IMR-90 (cell line): ENCODE data around the gene NTN4. TPM values are rescaled to one million over a fixed set of nuclear protein-coding genes. Genes with fewer than 3 reads are reported as not detected.

Experiments used
- ATAC-seq: fragments of 200-7000 bp; cut with Tn5 transposase; 2 replicates; pipeline ENCODE4 v1.9.1; 2020; ENCODE audit warnings: low read depth, mild to moderate bottlenecking, moderate library complexity
- BruUV-seq: library from RNA; stranded (reverse); fragments of 400-500 nt; replicated peaks from 2 replicates; lab custom pipeline; 2021; lab: Mats Ljungman, UMichigan
- CTCF ChIA-PET: fragments of 300-600 bp; formaldehyde crosslinking; extraction: SDS; loops from one replicate; lab custom pipeline; 2021; ENCODE audit warnings: antibody characterized with exemption; lab: Yijun Ruan, JAX
- POLR2A ChIA-PET: fragments of 300-600 bp; sonication (Branson Sonifier 250); formaldehyde crosslinking; loops from one replicate; lab custom pipeline; 2022; ENCODE audit warnings: antibody characterized with exemption; ENCODE audit not compliant: unreplicated experiment; lab: Charles Lee
- DNase-seq: peaks from one replicate; pipeline ENCODE4 v3.0.0; 2013
- H2AFZ ChIP-seq: replicated peaks from 2 replicates; pipeline ENCODE3; 2013; ENCODE audit warnings: low read length, mild to moderate bottlenecking; ENCODE audit not compliant: poor library complexity
- H2AK5ac ChIP-seq: 2 replicates; pipeline ENCODE4 v1.6.1; 2013; ENCODE audit warnings: low read depth, low read length, inconsistent platforms
- H2AK9ac ChIP-seq: replicated peaks from 2 replicates; pipeline ENCODE3; 2013; ENCODE audit warnings: mild to moderate bottlenecking, low read depth, low read length, moderate library complexity; ENCODE audit not compliant: poor library complexity
- H2BK120ac ChIP-seq: 2 replicates; pipeline ENCODE4 v1.6.1; 2013; ENCODE audit warnings: low read depth, low read length, inconsistent platforms
- H2BK15ac ChIP-seq: 3 replicates; pipeline ENCODE4 v1.6.1; 2013; ENCODE audit warnings: low read depth, low read length, inconsistent platforms
- H2BK20ac ChIP-seq: 2 replicates; pipeline ENCODE4 v1.6.1; 2013; ENCODE audit warnings: low read depth, mild to moderate bottlenecking, inconsistent platforms, low read length, moderate library complexity
- H2BK5ac ChIP-seq: 2 replicates; pipeline ENCODE4 v1.6.1; 2013; ENCODE audit warnings: mild to moderate bottlenecking, low read depth, low read length, inconsistent platforms; ENCODE audit not compliant: poor library complexity, severe bottlenecking
- H3K14ac ChIP-seq: replicated peaks from 2 replicates; pipeline ENCODE4 v1.6.1; 2013; ENCODE audit warnings: low read depth, low read length, inconsistent platforms
- H3K18ac ChIP-seq: 2 replicates; pipeline ENCODE4 v1.6.1; 2013; ENCODE audit warnings: low read depth, low read length, control low read depth
- H3K23ac ChIP-seq: 2 replicates; pipeline ENCODE4 v1.6.1; 2013; ENCODE audit warnings: low read depth, low read length, inconsistent platforms
- H3K27ac ChIP-seq: 2 replicates; pipeline ENCODE4 v1.5.1; 2013; ENCODE audit warnings: mild to moderate bottlenecking, control low read depth, low read length; ENCODE audit not compliant: insufficient read depth
- H3K27me3 ChIP-seq: 2 replicates; pipeline ENCODE4 v1.6.1; 2013; ENCODE audit warnings: low read length; ENCODE audit not compliant: control insufficient read depth, insufficient read depth
- H3K36me3 ChIP-seq: 2 replicates; pipeline ENCODE4 v1.6.1; 2013; ENCODE audit warnings: low read length, mixed read lengths; ENCODE audit not compliant: control insufficient read depth, insufficient read depth
- H3K4ac ChIP-seq: 2 replicates; pipeline ENCODE4 v1.6.1; 2013; ENCODE audit warnings: low read depth, low read length, inconsistent platforms
- H3K4me1 ChIP-seq: 2 replicates; pipeline ENCODE4 v1.6.1; 2013; ENCODE audit warnings: low read length, mixed read lengths; ENCODE audit not compliant: control insufficient read depth, insufficient read depth
- H3K4me2 ChIP-seq: 2 replicates; pipeline ENCODE4 v1.6.1; 2013; ENCODE audit warnings: low read depth, mild to moderate bottlenecking, control low read depth, low read length, moderate library complexity
- H3K4me3 ChIP-seq: 2 replicates; pipeline ENCODE4 v1.5.1; 2013; ENCODE audit warnings: low read depth, mild to moderate bottlenecking, control low read depth, low read length, moderate library complexity; ENCODE audit not compliant: insufficient read depth
- H3K56ac ChIP-seq: 2 replicates; pipeline ENCODE4 v1.6.1; 2013; ENCODE audit warnings: low read length, inconsistent platforms; ENCODE audit not compliant: insufficient read depth; ENCODE audit errors: extremely low read depth
- H3K79me1 ChIP-seq, 2 experiments: 2 replicates each; pipeline ENCODE4 v1.6.1; 2013; ENCODE audit warnings: low read length in 2 of 2, inconsistent platforms in 1 of 2, low read depth in 1 of 2
- H3K9ac ChIP-seq: 2 replicates; pipeline ENCODE4 v1.6.1; 2013; ENCODE audit warnings: low read depth, low read length, control low read depth
- H3K9me1 ChIP-seq: 2 replicates; pipeline ENCODE4 v1.6.1; 2013; ENCODE audit warnings: low read length, inconsistent platforms; ENCODE audit not compliant: insufficient read depth
- H3K9me3 ChIP-seq: 2 replicates; pipeline ENCODE4 v1.6.1; 2013; ENCODE audit warnings: low read length; ENCODE audit not compliant: control insufficient read depth, insufficient read depth
- H4K20me1 ChIP-seq: 2 replicates; pipeline ENCODE4 v1.6.1; 2013; ENCODE audit warnings: low read length, inconsistent platforms; ENCODE audit not compliant: insufficient read depth
- H4K5ac ChIP-seq: 2 replicates; pipeline ENCODE4 v1.6.1; 2013; ENCODE audit warnings: mild to moderate bottlenecking, low read depth, low read length, control low read depth
- H4K8ac ChIP-seq, 2 experiments: 2 replicates each; pipeline ENCODE4 v1.6.1; 2013; ENCODE audit warnings: low read depth in 2 of 2, low read length in 2 of 2, control low read depth in 1 of 2, inconsistent platforms in 1 of 2
- H4K91ac ChIP-seq: 2 replicates; pipeline ENCODE4 v1.6.1; 2013; ENCODE audit warnings: low read depth, low read length, inconsistent platforms; ENCODE audit not compliant: insufficient read depth
- CEBPB ChIP-seq: IDR thresholded peaks from 2 replicates; pipeline ENCODE4 v1.6.1; 2012; ENCODE audit warnings: low read depth, low read length, improper control_type of control experiment
- CHD1 ChIP-seq: IDR thresholded peaks from 2 replicates; pipeline ENCODE4 v1.6.1; 2012; ENCODE audit warnings: low read depth, low read length, improper control_type of control experiment
- FOS ChIP-seq: fragments of 150-350 bp; IDR thresholded peaks from 2 replicates; pipeline ENCODE4 v1.6.1; 2016; ENCODE audit warnings: low read depth, low read length
- MAFK ChIP-seq: IDR thresholded peaks from 2 replicates; pipeline ENCODE4 v1.6.1; 2012; ENCODE audit warnings: low read depth, low read length, improper control_type of control experiment
- MAZ ChIP-seq: IDR thresholded peaks from 2 replicates; pipeline ENCODE4 v1.6.1; 2012; ENCODE audit warnings: low read depth, mild to moderate bottlenecking, low read length, improper control_type of control experiment, moderate library complexity, borderline replicate concordance
- MXI1 ChIP-seq: IDR thresholded peaks from 2 replicates; pipeline ENCODE4 v1.6.1; 2012; ENCODE audit warnings: low read depth, mild to moderate bottlenecking, low read length, moderate library complexity, borderline replicate concordance
- NFE2L2 ChIP-seq: fragments of 150-350 bp; IDR thresholded peaks from 2 replicates; pipeline ENCODE4 v1.6.1; 2016; ENCODE audit warnings: low read depth, mild to moderate bottlenecking, low read length
- POLR2A ChIP-seq: IDR thresholded peaks from 2 replicates; pipeline ENCODE4 v1.6.1; 2012; ENCODE audit warnings: mild to moderate bottlenecking, low read depth, low read length
- RCOR1 ChIP-seq: IDR thresholded peaks from 2 replicates; pipeline ENCODE4 v1.6.1; 2012; ENCODE audit warnings: mild to moderate bottlenecking, low read length, improper control_type of control experiment; ENCODE audit not compliant: insufficient replicate concordance
- RFX5 ChIP-seq: IDR thresholded peaks from 2 replicates; pipeline ENCODE4 v1.8.0; 2012; ENCODE audit warnings: low read depth, mild to moderate bottlenecking, low read length, moderate library complexity
- SMC3 ChIP-seq: fragments of 150-350 bp; IDR thresholded peaks from 2 replicates; pipeline ENCODE4 v1.6.1; 2016; ENCODE audit warnings: low read depth, mild to moderate bottlenecking, antibody characterized with exemption, low read length, moderate library complexity
- WGBS, 2 experiments: methylation state at CpG; one replicate each; pipeline versions ENCODE4 v1.1.5 to v1.1.7; 2013; ENCODE audit warnings: missing lambda C conversion rate in 2 of 2; ENCODE audit not compliant: insufficient read length in 1 of 2; ENCODE audit errors: extremely low coverage in 2 of 2; 5-methylcytosine and 5-hydroxymethylcytosine counted together
- dilution Hi-C: fragments of 300-500 bp; cut with HindIII; formaldehyde crosslinking; loops from one replicate; pipeline ENCODE4 v1.14.3; 2018; ENCODE audit warnings: low sequenced_read_pairs; ENCODE audit not compliant: unreplicated experiment
- in situ Hi-C: fragments of 300-500 bp; cut with MboI; formaldehyde crosslinking; loops from 3 replicates; pipeline ENCODE4 v1.14.3; 2019; ENCODE audit warnings: low sequenced_read_pairs, inconsistent platforms, mixed read lengths
- intact Hi-C: fragments of 100-400 bp; cut with micrococcal nuclease; formaldehyde crosslinking; loops from 2 replicates; pipeline ENCODE4 v1.10.0; 2022
- polyA plus RNA-seq, 3 experiments: library from polyadenylated mRNA; depleted of rRNA; stranded (reverse); fragments of >200 nt; gene quantifications; 2 replicates each; pipeline ENCODE4 v1.2.3, GENCODE V29; 2012; ENCODE audit warnings: low replicate concordance in 1 of 3
- total RNA-seq: library from RNA; depleted of rRNA; stranded (reverse); fragments of >200 nt; gene quantifications from 2 replicates; pipeline ENCODE4 v1.2.3, GENCODE V29; 2012
- TF ChIP-seq, protein P1 (sequence below): fragments of 150-350 bp; IDR thresholded peaks from 2 replicates; pipeline ENCODE4 v1.6.1; 2017; ENCODE audit warnings: mild to moderate bottlenecking, antibody characterized with exemption, low read length, low read depth
- TF ChIP-seq, protein P2 (sequence below): conservative IDR thresholded peaks from 2 replicates; pipeline ENCODE4 v1.5.1; 2012; ENCODE audit warnings: mild to moderate bottlenecking, low read depth, low read length, improper control_type of control experiment
- TF ChIP-seq, protein P3 (sequence below): fragments of 150-350 bp; IDR thresholded peaks from 2 replicates; pipeline ENCODE4 v1.6.1; 2016; ENCODE audit warnings: low read depth, mild to moderate bottlenecking, low read length, moderate library complexity, borderline replicate concordance

NTN4 gene
- total and polyA plus RNA-seq, 2 of the 4 experiments (the other 2 are of a cell fraction), result 54.6 to 56.6 TPM

DNA sequence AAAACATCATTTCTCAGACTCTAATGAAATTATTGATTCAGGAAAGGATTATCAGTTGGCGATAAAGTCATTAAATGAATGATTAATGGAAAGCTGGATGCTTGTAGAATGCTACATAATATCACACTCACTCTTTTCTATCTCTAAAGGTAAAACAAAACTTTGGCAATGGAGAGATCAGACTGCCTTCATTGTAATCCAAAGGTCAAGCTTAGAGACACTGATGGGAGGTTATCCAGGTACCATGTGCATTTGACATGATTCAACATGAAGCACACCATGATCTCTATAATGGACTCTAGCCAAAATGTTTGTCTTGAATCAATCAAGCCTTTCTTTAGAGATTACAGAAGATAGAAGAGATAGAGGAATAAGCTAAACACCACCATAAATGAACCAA is 129.2 kb downstream of the NTN4 start:
- Histone ChIP-seq H3K27ac (no peak overlapping the region), H4K5ac (no peak overlapping the region), H3K23ac (no peak overlapping the region), H3K27me3 (no peaks in the 10 kb centered on the region), H3K9me1 (no peaks in the 10 kb centered on the region), H4K8ac (no peak overlapping the region), H2AFZ (no peak overlapping the region), H2AK9ac (no peak overlapping the region), H2BK120ac (no peak overlapping the region), H3K36me3 (peaks cover 11% of the 10 kb centered on the region), H3K4me3 (no peak overlapping the region), H3K18ac (no peak overlapping the region; the same call in 1 of the 2 replicates), H2BK5ac (no peak overlapping the region), H3K4me1 (no peaks in the 10 kb centered on the region), H3K4me2 (no peak overlapping the region), H3K9ac (no peak overlapping the region), H3K14ac (no peak overlapping the region), H2BK15ac (no peak overlapping the region), H4K20me1 (no peaks in the 10 kb centered on the region), H3K56ac (no peak overlapping the region), H4K91ac (no peak overlapping the region), H2BK20ac (no peak overlapping the region), H3K79me1 (no peaks in the 10 kb centered on the region), H3K9me3 (no peaks in the 10 kb centered on the region), H3K4ac (no peak overlapping the region), H2AK5ac (no peak overlapping the region)
- dilution Hi-C loops (no loop called here), intact Hi-C loops (no loop called here), in situ Hi-C loops (no loop called here)
- BruUV-seq, result no TSS peak
- DNase-seq, result no peak
- ChIA-PET POLR2A (no interaction called here), CTCF (no interaction called here)
- no peak for ATAC-seq
- TF ChIP-seq RCOR1 (no peak), CHD1 (no peak), RFX5 (no peak), MXI1 (no peak), SMC3 (no peak), MAZ (no peak), POLR2A (no peak), NFE2L2 (no peak), CEBPB (no peak), FOS (no peak), MAFK (no peak)
- TF ChIP-seq, protein P1, sequence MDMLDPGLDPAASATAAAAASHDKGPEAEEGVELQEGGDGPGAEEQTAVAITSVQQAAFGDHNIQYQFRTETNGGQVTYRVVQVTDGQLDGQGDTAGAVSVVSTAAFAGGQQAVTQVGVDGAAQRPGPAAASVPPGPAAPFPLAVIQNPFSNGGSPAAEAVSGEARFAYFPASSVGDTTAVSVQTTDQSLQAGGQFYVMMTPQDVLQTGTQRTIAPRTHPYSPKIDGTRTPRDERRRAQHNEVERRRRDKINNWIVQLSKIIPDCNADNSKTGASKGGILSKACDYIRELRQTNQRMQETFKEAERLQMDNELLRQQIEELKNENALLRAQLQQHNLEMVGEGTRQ, result no peak
- TF ChIP-seq, protein P2, sequence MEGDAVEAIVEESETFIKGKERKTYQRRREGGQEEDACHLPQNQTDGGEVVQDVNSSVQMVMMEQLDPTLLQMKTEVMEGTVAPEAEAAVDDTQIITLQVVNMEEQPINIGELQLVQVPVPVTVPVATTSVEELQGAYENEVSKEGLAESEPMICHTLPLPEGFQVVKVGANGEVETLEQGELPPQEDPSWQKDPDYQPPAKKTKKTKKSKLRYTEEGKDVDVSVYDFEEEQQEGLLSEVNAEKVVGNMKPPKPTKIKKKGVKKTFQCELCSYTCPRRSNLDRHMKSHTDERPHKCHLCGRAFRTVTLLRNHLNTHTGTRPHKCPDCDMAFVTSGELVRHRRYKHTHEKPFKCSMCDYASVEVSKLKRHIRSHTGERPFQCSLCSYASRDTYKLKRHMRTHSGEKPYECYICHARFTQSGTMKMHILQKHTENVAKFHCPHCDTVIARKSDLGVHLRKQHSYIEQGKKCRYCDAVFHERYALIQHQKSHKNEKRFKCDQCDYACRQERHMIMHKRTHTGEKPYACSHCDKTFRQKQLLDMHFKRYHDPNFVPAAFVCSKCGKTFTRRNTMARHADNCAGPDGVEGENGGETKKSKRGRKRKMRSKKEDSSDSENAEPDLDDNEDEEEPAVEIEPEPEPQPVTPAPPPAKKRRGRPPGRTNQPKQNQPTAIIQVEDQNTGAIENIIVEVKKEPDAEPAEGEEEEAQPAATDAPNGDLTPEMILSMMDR, result no peak
- TF ChIP-seq, protein P3, sequence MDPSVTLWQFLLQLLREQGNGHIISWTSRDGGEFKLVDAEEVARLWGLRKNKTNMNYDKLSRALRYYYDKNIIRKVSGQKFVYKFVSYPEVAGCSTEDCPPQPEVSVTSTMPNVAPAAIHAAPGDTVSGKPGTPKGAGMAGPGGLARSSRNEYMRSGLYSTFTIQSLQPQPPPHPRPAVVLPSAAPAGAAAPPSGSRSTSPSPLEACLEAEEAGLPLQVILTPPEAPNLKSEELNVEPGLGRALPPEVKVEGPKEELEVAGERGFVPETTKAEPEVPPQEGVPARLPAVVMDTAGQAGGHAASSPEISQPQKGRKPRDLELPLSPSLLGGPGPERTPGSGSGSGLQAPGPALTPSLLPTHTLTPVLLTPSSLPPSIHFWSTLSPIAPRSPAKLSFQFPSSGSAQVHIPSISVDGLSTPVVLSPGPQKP, result no peak
- no CpG with 5 or more reads among the region's 1 CpG for WGBS, 2 experiments
